Measurements from ENCODE around the gene CREBZF. TPM values are rescaled to one million over a fixed set of nuclear protein-coding genes. Genes with fewer than 3 reads are reported as not detected.
"Not testable (repeated sequence)": the region's sequence is repeated elsewhere in the genome, so short reads cannot be mapped to it uniquely, and the experiment has no call there.

Gene CREBZF
- total RNA-seq, 2 experiments from 2014 or later, result 61.0 to 72.3 TPM

DNA sequence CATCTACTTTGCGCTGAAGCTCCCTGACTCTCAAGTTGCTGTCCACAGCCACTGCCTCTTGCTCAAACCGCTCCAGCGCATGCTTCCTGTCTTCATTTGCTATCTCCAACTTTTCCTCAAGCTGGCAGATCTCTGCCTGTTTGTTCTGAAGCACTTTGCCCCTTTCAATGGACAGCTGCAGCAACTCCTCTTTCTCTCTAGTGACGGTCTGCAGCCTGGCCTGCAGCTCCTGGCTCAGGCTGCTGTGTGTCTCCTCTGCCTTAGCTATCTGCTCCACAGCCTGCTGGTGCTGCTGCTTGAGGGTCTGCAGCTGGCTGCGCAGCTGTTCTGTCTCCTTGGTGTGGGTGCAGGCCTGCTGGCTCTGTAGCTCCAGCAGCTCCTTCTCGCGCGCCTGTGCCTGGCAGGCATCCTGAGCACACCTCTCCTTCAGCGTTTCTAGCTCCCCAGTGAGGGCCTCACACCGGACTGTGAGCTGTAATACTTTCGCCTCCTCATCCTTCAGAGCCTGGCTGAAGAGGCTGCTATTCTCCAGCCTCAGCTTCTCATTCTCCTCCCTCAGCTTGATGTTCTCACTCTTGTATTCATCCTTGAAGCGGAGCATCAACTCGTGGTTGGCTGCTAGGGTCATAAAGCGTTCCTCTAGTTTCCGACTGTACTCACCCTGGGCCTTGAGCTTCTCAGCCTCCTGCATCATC lies 20.3 kb upstream of the CREBZF start:
- H3K27me3 Mint-ChIP-seq, result no peaks in the 10 kb centered on the region
- H3K4me1 Mint-ChIP-seq, result peaks cover 23% of the 10 kb centered on the region
- CTCF ChIA-PET, result interaction anchor here (0.7 to 1.8 kb wide), 4 partner anchors 11 to 170 kb away, joined by 3 to 7 read pairs (median 4); partner anchors contain the start of gene CCDC83
- H3K36me3 Mint-ChIP-seq, result peaks cover 9% of the 10 kb centered on the region
- no peak overlapping the region for H3K4me3 Mint-ChIP-seq
- H3K27ac Mint-ChIP-seq, result no peak overlapping the region
- DNase-seq (no peak), ATAC-seq (no peak)
- H3K9me3 Mint-ChIP-seq (ENCODE audit: low read depth), result no peaks in the 10 kb centered on the region

DNA sequence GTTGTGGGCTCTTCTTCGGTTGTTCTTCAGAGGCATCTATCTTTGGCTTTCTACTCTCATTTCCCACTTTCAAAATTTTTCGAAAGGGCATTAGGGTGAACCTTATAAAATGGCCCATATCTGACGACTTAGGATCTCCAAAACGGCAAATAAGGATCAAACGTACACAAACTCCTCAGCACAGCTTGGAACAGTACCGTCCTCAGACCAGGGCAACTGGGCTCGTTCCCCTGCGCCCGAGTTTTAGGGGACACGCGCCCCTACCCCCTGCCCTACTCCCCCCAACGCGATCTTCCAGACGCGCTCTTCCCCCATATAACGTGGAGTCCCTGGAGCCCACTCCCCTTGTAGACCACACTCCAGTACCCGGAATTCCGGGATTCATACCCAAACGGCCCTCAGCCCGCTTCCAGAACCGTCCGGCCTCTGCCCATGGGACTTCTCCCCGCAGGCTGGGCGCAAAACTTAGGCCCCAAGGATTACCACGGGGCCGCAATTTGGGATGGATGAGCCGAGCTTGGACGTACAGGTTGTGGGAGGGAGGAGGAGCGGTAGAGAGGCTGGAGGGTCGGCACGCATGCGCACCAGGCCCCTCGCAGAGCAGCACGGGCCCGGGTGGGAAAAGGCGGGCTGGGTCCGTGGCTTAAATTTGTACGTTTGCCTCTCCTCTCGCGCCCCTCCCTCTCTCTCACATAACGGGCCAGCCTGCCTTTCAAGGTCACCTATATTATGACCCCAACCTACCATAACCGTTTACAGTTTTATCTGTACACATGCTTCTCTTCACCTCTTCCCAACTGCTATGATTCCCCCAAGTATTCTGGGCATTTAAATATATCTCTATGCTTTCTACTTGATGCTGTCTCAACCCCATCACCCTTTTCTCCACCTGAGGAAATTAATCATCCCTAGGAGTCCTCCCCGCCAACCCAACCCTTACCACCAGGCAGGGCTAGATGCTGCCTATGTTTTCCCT lies 17.7 kb upstream of the CREBZF start:
- Mint-ChIP-seq H3K27ac (peak overlapping the region; percentile 86), H3K4me1 (peaks cover 22% of the 10 kb centered on the region), H3K9me3 (ENCODE audit: low read depth) (no peaks in the 10 kb centered on the region), H3K4me3 (peak overlapping the region; percentile 77), H3K27me3 (no peaks in the 10 kb centered on the region), H3K36me3 (peaks cover 4% of the 10 kb centered on the region)
- CTCF ChIA-PET, result no interaction called here
- DNase-seq (peak; percentile 83), ATAC-seq (peak; percentile 97)

DNA sequence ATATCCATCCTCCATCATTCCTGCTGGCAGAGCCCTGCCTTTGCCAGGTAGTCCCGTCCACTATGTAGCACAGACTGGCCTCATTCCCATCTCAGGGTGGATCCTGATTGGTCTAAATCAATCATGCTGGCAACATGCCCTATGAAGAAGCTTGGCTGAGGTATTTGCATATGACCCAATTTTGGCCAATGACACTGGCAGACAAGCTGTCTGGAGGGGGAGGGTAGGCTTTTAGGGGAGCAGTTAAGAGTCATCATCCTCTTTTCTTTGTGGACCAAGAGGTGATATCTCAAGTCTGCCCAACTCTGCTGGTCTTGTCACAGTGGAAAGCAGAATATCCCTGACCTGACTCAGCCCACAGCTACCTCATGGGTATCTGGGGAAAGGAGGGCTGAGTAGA lies 16.0 kb upstream of the CREBZF start:
- Mint-ChIP-seq H3K36me3 (peaks cover 4% of the 10 kb centered on the region), H3K9me3 (ENCODE audit: low read depth) (no peaks in the 10 kb centered on the region), H3K4me1 (peaks cover 19% of the 10 kb centered on the region), H3K27ac (no peak overlapping the region), H3K27me3 (no peaks in the 10 kb centered on the region), H3K4me3 (no peak overlapping the region)
- DNase-seq (no peak), ATAC-seq (no peak)
- CTCF ChIA-PET, result interaction anchor here (1.0 to 2.1 kb wide), 3 partner anchors 16 to 174 kb away, joined by 3 to 9 read pairs (median 5); partner anchors contain the start of genes CCDC83 and CREBZF

DNA sequence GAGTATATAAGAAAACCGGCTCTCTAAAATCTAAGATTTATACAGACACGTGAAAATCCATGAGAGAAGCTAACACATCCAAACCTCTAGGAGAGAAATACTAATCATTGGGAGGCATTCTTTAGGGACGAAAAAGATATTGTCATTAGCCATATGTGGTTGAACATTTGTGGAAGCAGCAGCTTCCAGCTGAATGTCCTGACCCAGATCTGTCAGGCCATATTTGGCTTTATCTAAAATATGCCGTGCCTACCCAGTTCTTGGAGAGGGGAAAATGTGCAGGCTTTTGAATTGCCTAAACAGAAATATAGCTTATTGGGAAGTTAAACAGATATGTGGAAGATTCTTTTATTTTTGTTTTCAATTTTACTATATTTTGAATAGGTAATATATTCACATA lies 14.6 kb upstream of the CREBZF start:
- ATAC-seq (no peak), DNase-seq (no peak)
- H3K4me3 Mint-ChIP-seq, result no peak overlapping the region
- peaks cover 7% of the 10 kb centered on the region for H3K36me3 Mint-ChIP-seq
- H3K27me3 Mint-ChIP-seq, result no peaks in the 10 kb centered on the region
- no peak overlapping the region for H3K27ac Mint-ChIP-seq
- peaks cover 23% of the 10 kb centered on the region for H3K4me1 Mint-ChIP-seq
- CTCF ChIA-PET, result interaction anchor here (0.8 to 2.1 kb wide), 5 partner anchors 10 to 175 kb away, joined by 3 to 9 read pairs (median 4); partner anchors contain the start of genes CCDC83 and CREBZF
- H3K9me3 Mint-ChIP-seq (ENCODE audit: low read depth), result no peaks in the 10 kb centered on the region

DNA sequence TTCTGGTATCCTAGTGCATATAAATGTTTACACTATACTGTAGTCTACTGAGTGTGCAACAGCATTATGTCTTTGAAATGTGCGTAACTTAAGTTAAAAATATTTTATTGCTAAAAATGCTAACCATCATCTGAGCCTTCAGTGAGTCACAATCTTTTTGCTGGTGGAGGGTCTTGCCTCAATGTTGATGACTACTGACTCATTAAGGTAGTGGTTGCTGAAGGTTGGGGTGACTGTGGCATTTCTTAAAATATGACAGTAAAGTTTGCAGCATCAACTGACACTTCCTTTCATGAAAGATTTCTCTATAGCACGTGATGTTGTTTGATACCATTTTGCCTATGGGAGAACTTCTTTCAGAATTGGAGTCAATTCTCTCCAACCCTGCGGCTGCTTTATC lies 8.5 kb upstream of the CREBZF start:
- Mint-ChIP-seq H3K4me3 (no peak overlapping the region), H3K27me3 (no peaks in the 10 kb centered on the region), H3K36me3 (peaks cover 24% of the 10 kb centered on the region), H3K27ac (peak overlapping the region; percentile 53), H3K4me1 (peaks cover 28% of the 10 kb centered on the region), H3K9me3 (ENCODE audit: low read depth) (peaks cover 9% of the 10 kb centered on the region)
- DNase-seq (peak; percentile 78), ATAC-seq (peak; percentile 83)
- CTCF ChIA-PET, result no interaction called here

DNA sequence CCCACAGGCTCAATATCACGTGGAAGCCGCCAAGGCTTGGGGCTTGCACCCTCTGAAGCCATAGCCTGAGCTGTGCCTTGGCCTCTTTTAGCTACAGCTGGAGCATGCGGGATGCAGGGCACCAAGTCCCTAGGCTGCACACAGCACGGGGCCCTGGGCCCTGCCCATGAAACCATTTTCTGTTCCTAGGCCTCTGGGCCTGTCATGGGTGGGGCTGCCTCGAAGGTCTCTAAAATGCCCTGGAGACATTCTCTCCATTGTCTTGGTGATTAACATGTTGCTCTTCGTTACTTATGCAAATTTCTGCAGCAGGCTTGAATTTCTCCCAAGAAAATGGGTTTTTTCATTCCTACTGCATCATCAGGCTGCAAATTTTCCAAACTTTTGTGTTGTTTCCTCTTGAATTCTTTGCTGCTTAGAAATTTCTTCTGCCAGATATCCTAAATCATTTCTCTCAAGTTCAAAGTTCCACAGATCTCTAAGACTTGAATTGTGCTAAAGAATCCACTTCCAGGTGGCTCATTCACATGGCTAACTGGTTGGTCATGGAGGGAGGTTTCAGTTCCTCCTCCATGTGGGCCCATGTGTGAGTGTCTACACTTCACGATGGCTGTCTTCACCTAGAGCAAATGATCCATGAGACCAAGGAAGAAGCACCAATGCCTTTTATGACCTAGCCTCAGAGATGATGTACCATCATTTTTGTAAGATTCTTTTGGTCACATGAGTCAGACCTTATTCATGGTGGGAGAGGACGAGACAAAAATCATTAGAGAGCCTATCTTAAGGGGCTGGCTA lies 7.4 kb upstream of the CREBZF start:
- H3K4me3 Mint-ChIP-seq, result no peak overlapping the region
- peaks cover 28% of the 10 kb centered on the region for H3K4me1 Mint-ChIP-seq
- CTCF ChIA-PET, result no interaction called here
- peaks cover 9% of the 10 kb centered on the region for H3K9me3 Mint-ChIP-seq (ENCODE audit: low read depth)
- H3K27me3 Mint-ChIP-seq, result no peaks in the 10 kb centered on the region
- DNase-seq, result no peak
- peak overlapping the region; percentile 49 for H3K27ac Mint-ChIP-seq
- ATAC-seq, result no peak
- peaks cover 24% of the 10 kb centered on the region for H3K36me3 Mint-ChIP-seq

DNA sequence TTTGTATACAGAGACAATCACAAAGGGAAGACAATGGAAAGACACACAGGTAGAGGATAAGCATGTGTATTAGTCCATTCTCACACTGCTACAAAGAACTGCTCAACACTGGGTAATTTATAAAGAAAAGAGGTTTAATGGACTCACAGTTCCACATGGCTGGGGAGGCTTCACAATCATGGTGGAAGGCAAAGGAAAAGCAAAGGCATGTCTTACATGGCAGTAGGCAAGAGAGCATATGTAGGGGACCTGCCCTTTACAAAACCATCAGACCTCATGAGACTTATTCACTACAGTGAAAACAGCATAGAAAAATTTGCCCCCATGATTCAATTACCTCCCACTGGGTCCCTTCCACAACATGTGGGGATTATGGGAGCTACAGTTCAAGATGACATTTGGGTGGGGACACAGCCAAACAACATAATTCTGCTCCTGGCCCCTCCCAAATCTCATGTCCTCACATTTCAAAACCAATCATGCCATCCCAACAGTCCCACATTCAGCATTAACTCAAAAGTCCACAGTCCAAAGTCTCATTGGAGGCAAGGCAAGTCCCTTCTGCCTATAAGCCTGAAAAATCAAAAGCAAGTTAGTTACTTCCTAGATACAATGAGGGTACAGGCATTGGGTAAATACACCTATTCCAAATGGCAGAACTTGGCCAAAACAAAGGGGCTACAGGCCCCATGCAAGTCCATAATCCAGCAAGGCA lies 6.2 kb upstream of the CREBZF start:
- H3K4me1 Mint-ChIP-seq, result peaks cover 29% of the 10 kb centered on the region
- H3K27ac Mint-ChIP-seq; H3K27me3 Mint-ChIP-seq; H3K4me3 Mint-ChIP-seq; CTCF ChIA-PET; DNase-seq; H3K9me3 Mint-ChIP-seq (ENCODE audit: low read depth); ATAC-seq: not testable (repeated sequence)
- peaks cover 24% of the 10 kb centered on the region for H3K36me3 Mint-ChIP-seq

DNA sequence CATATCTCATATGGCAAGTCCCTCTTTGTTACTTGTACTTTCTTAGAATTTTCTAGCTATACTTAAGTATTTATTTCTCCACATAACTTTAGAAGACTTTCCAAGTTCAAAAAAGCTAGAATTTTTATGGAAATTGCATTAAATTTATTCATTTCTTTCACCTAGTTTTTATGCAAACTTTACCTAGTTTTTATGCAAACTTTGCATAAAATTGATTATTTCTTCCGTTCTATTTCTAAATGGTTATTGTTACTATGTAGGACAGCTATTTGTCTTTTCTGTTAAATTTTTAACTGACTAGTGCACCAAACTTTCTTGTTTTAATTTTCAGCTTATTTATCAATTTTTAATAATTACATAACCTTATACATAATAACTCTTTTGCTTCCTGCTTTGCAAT lies 3.2 kb upstream of the CREBZF start:
- ATAC-seq (no peak), DNase-seq (no peak)
- Mint-ChIP-seq H3K9me3 (ENCODE audit: low read depth) (peaks cover 4% of the 10 kb centered on the region), H3K36me3 (peaks cover 24% of the 10 kb centered on the region), H3K4me1 (peaks cover 23% of the 10 kb centered on the region), H3K27ac (no peak overlapping the region), H3K27me3 (no peaks in the 10 kb centered on the region), H3K4me3 (no peak overlapping the region)
- CTCF ChIA-PET, result interaction anchor here (1.2 to 1.3 kb wide), 2 partner anchors 13 to 117 kb away, joined by 3 read pairs; no protein-coding TSS in a partner anchor

DNA sequence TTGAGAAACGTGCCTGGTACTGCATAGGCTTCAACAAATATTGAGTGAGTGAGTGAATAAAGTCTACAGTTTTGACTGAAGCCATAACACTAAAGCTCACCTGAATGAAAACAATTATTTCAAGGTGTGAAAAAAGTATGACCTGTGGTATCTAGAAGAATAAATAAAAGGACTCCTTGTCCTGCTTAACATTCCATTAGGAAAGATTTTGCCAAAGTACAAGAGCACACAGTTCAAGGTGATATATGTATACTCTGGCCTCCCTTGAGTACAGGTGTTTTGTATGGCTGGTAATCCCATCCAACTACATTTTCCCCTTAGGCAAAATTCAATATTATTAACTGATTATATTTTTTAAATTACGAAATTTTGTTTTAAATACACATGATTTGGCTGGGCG lies 1.8 kb upstream of the CREBZF start:
- DNase-seq (no peak), ATAC-seq (no peak)
- Mint-ChIP-seq H3K27me3 (no peaks in the 10 kb centered on the region), H3K9me3 (ENCODE audit: low read depth) (no peaks in the 10 kb centered on the region), H3K4me1 (peaks cover 19% of the 10 kb centered on the region), H3K36me3 (peaks cover 28% of the 10 kb centered on the region), H3K27ac (no peak overlapping the region), H3K4me3 (no peak overlapping the region)
- CTCF ChIA-PET, result interaction anchor here (1.4 kb wide), 1 partner anchor 29 kb away, joined by 3 read pairs; no protein-coding TSS in a partner anchor

DNA sequence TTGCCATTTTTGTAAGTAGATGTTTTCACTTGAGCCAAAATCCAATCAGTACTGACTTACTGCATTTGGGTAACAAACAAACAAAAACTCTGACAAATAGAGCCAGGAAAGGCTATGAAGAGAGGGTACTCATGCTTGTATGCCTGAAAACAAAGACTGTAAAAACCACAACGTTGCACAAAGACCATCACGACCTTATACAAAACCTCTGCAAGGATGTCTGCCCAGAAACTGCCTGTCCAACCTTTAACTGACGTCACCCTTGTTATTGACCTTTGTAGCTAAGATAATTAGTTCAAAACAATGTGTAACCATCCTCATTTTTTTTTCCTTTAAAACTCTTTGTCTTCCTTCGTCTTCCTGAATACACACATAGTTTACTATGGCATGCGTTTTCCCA lies 804 bp upstream of the CREBZF start:
- Mint-ChIP-seq H3K4me1 (peaks cover 26% of the 10 kb centered on the region), H3K36me3 (peaks cover 31% of the 10 kb centered on the region), H3K9me3 (ENCODE audit: low read depth) (no peaks in the 10 kb centered on the region), H3K27me3 (no peaks in the 10 kb centered on the region), H3K4me3 (peak overlapping the region; percentile 97), H3K27ac (peak overlapping the region; percentile 99)
- ATAC-seq (no peak), DNase-seq (no peak)
- CTCF ChIA-PET, result interaction anchor here (1.4 kb wide), 1 partner anchor 29 kb away, joined by 3 read pairs; no protein-coding TSS in a partner anchor

DNA sequence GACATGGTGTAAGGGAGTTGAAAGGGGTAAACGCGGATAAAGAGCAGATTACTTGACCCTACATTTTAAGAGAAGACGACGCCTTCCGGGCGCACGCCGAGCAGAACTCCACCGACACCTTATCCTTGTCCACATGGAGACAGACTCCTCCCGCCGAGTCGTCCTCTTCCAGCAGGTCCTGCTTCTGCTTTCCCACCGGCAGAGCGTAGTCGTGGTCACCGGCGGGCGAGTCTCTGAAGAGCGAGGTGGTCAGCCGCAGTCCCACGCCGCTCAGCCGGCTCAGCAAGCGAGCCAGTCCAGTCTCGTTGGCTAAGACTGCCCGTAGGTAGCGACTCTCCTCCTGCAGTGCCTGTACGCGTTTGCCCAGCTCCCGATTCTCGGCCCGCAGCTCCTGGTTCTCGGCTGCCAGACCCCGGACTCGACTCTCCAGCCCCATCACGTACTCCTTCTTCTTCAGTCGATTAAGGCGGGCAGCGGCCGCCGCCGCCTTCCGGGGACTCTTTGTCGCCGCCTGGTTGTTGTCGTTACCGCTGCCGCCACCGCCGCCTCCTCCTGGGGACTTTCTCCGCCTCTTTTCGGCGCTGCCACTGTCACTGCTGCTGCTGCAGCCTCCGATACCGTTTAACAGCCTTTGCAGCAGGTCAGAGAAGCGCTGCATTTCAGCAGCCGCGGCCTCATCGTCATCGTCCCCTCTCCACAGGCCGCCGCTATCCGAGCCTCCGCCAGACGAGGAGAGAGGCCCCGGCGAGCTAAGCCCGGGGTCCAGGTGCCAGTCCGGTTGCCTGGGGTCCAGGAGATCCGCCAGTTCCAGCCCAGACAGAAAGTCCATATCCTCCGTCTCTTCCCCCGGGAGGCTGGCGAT lies 945 bp downstream of the CREBZF start:
- Mint-ChIP-seq H3K4me3 (peak overlapping the region; percentile 97), H3K27me3 (no peaks in the 10 kb centered on the region), H3K36me3 (peaks cover 45% of the 10 kb centered on the region), H3K4me1 (peaks cover 43% of the 10 kb centered on the region), H3K27ac (peak overlapping the region; percentile 99), H3K9me3 (ENCODE audit: low read depth) (no peaks in the 10 kb centered on the region)
- DNase-seq (peak; percentile 94), ATAC-seq (peak; percentile 77)
- CTCF ChIA-PET, result interaction anchor here (0.8 to 2.9 kb wide), 17 partner anchors 11 to 554 kb away, joined by 3 to 13 read pairs (median 4); partner anchors contain the start of genes CCDC83, TMEM126A and TMEM126B

Measured in activated CD8-positive, alpha-beta memory T cell treated with anti-CD3 and anti-CD28 coated beads, Interleukin-2, amount 10 ng/mL, durations not matched to agents 7 days and 5 days (primary cell).